Measurements from ENCODE around the gene TOMM7.
"Not testable (repeated sequence)": the region's sequence is repeated elsewhere in the genome, so short reads cannot be mapped to it uniquely, and the experiment has no call there.

TOMM7 gene

DNA sequence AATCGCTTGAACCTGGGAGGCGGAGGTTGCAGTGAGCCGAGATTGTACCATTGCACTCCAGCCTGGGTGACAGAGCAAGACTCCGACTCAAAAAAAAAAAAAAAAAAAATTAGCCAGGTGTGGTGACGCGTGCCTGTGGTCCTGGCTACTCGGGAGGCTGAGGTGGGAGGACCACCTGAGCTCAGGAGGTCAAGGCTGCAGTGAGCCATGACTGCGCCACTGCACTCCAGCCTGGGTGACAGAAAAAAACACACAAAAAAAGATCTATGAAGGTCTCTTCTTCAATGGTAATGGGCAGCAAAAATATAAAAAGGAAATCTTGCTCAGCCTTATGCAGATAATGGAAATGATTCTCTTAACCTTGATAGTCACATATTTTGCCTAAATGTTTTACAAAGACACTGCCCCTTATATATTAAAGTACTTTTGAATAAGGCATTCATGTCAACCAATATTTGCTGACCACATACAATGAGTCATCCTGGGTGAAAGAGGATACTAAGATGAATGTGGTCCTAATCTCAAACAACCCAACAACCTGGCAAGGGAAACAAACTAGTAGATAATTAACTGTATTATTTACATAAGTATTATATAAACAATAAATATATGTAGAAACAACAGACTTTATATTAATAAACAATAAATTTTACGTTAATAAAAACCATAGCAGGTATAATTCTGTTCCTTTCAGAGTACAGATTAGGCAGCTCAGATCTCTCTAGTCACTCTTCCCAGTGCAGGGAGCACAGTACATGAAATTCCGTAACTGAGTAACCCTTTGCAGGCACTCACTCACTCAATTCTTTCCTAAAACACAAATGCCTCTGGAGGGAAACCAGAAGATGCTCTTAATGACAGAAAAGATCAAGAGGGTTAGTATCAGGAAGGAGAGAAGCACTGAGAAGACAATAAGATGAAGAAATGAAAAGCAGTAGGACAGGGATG is 8.1 kb downstream of the TOMM7 start:
- no peak for DNase-seq

DNA sequence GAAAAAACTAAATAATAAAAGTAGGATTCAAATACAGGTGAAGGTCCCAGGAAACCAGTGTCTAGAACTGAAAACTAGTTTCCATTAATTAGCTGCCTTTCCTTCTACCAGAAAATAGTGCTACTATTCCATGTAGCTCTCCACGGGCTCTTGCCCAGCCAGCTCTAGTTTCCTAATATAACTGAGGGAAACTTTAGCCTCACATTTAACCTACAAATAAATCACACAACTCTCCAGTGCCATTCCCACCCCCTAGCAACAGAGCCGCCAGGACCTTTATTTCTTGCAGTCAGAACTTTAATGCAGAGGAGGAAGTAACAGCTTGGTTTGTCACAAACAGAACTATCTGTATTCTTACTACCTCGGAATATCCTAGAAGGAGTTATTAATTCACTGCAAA is 10.3 kb downstream of the TOMM7 start:
- no peak for DNase-seq

- DNase-seq, result no peak
Measured at GRCh38 chr7:22811746-22812280, 10.8 kb downstream of the TOMM7 start.

GRCh38 chr7:22810843-22811242 is 11.8 kb downstream of the TOMM7 start:
- no peak for DNase-seq

- no peak for DNase-seq
Measured at GRCh38 chr7:22809902-22810642, 12.6 kb downstream of the TOMM7 start.

- DNase-seq, result no peak
Measured at GRCh38 chr7:22808140-22808539, 14.5 kb downstream of the TOMM7 start.

GRCh38 chr7:22806752-22807151 is 15.9 kb downstream of the TOMM7 start:
- DNase-seq, result no peak

- DNase-seq, result no peak
Measured at GRCh38 chr7:22805227-22805626, 17.4 kb downstream of the TOMM7 start.

DNA sequence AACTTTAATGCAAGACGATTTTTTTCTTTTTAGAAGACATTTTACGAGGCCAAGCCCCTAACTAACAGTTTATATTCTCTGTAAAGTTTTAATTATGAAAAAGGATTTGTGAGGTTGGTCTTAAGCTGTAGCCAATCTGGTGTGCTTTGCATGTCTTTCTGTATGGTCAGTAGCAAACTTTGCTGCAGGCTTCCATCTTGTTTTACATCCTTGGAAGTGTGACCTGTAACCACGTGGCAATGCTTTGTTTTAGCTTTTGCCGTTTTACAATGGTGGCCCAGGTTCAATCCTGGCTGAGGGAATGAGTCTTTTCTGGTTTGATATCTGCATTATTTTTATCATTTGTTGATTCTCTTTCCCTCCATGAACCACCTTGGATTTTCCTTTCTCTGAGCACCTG is 19.8 kb downstream of the TOMM7 start:
- DNase-seq, result not testable (repeated sequence)

- no peak for DNase-seq
Measured at GRCh38 chr7:22802426-22802825, 20.2 kb downstream of the TOMM7 start.

DNA sequence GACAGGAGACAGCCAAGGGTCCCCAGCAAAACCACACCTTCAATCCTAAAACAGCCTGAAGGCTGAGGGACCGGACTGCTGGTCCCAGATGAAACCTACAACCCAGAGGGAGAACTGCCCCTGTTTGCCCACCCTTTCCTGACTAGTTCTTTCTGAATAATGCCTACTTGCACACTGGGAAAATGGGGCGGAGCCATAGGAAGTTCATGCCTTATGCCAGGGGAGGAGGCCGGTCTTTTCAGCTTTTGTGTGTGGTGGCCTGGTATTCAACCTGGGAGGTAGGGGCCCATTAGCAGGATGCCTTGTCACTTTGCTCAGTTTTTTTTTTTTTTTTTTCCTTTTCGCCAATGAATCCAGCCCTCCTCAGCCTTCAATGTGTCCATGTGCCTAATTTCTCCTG is 20.7 kb downstream of the TOMM7 start:
- no peak for DNase-seq

DNA sequence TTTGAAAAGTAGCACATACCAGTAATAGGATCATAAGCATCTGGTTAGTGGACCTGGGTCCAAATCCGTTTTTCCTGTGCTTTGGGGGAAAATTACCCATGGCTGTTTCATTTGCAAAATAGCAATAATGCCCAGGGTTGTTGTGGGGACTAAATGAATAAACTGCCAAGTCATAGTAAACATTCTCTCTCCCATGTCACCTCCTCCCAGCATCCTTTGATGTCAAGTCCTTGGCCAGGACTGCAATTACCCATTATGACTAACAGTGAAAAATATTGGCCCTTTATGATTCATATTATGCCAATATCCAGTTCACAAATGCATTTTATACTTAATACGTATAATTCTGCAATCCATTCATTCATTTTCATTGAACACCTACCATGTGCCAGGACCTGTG is 23.0 kb downstream of the TOMM7 start:
- DNase-seq, result no peak

- DNase-seq, result no peak
Measured at GRCh38 chr7:22793593-22794462, 28.8 kb downstream of the TOMM7 start.

GRCh38 chr7:22791204-22792158 is 31.2 kb downstream of the TOMM7 start:
- no peak for DNase-seq

DNA sequence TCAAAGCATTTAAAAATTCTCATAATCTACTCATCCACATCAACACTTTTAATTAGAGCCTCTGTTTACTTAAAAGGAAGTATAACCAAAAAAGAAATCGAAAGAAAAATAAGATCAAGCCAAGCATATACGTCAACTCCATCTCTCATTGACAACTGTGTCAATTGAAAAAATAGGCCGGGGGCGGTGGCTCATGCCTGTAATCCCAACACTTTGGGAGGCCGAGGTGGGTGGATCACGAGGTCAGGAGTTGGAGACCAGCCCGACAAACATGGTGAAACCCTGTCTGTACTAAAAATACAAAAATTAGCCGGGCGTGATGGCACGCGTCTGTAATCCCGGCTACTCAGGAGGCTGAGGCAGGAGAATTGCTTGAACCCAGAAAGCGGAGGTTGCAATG is 32.0 kb downstream of the TOMM7 start:
- not testable (repeated sequence) for DNase-seq

GRCh38 chr7:22787951-22788350 is 34.7 kb downstream of the TOMM7 start:
- DNase-seq, result no peak

GRCh38 chr7:22786290-22786932 is 36.2 kb downstream of the TOMM7 start:
- no peak for DNase-seq

DNA sequence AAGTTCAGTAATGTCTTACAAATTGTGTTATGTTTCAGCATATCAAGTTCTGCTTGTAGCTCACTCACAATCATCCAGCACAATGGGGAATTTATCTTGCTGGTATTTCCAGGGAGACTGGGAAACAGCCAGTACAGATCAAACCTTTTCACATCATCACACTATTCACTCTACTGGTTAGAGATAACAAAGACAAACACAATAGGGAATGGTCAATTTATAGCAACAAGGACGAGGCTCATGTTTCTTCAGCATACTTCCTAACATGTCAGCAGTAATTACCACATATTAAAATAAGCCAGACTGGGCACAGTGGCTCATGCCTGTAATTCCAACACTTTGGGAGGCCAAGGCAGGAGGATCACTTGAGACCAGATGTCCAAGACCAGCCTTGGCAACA is 38.3 kb downstream of the TOMM7 start:
- no peak for DNase-seq

DNA sequence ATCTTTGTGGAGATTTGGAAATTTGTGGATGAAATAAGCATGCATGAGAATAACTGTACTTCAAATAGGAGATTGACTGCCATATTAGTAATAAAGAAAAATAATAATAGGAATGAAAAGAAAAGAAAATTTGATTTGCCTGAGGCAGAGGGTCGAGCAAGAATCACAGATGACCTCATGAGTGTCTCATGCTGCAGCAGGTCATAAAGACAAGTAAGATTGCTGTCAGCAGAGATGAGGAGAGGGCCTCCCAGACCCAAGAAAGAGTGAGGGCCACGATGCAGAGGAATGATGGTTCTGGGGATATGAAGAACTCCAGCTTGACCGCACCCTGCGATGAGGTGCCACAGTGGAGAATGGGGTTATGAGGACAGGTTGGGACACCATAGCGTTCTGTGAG is 39.2 kb downstream of the TOMM7 start:
- no peak for DNase-seq

- peak; percentile 61 to 73 for DNase-seq
Measured at GRCh38 chr7:22782616-22783232, 39.9 kb downstream of the TOMM7 start.

Data from CD4-positive, alpha-beta T cell treated with Interleukin-4 for 1 hour (primary cell).